H1 (cell line): Measurements from ENCODE around the gene ARHGAP26. TPM values are rescaled to one million over a fixed set of nuclear protein-coding genes. Genes with fewer than 3 reads are reported as not detected.

Experiments
- RNF2 ChIP-seq: fragments of 200-900, 300-1000 bp; sonication (generic); IDR thresholded peaks from 2 replicates; pipeline ENCODE4 v1.7.1; 2016; ENCODE audit warnings: borderline replicate concordance, low read depth, mild to moderate bottlenecking, antibody characterized with exemption, low read length; ENCODE audit not compliant: poor library complexity, severe bottlenecking; ENCODE audit errors: missing control alignments
- polyA plus RNA-seq, 7 experiments: library from polyadenylated mRNA; depleted of rRNA in 3 of 7; stranded (reverse) in 5 of 7; unstranded in 2 of 7; fragments of >200 nt in 5 of 7; fragments of 200-250 nt in 2 of 7; gene quantifications; 1 replicate in 5 of 7; 2 replicates in 1 of 7; 4 replicates in 1 of 7; pipeline versions ENCODE4 v1.2.1 to v1.2.3, GENCODE V29; 2011 to 2013; ENCODE audit warnings: missing spikeins in 2 of 7, mixed read lengths in 2 of 7
- total RNA-seq: library from RNA; stranded (reverse); fragmentation: NEBNext Ultra II Directional; extraction: Animal tissue kit (Norgen Biotek cat#: 25700); gene quantifications from 2 replicates; pipeline ENCODE4 v1.2.1, GENCODE V29; 2021

ARHGAP26 gene
- total and polyA plus RNA-seq, 2 of the 8 experiments (the other 6 are each of a cell fraction or from before 2014, with no cell fraction given): 7.1 to 24.8 TPM

DNA sequence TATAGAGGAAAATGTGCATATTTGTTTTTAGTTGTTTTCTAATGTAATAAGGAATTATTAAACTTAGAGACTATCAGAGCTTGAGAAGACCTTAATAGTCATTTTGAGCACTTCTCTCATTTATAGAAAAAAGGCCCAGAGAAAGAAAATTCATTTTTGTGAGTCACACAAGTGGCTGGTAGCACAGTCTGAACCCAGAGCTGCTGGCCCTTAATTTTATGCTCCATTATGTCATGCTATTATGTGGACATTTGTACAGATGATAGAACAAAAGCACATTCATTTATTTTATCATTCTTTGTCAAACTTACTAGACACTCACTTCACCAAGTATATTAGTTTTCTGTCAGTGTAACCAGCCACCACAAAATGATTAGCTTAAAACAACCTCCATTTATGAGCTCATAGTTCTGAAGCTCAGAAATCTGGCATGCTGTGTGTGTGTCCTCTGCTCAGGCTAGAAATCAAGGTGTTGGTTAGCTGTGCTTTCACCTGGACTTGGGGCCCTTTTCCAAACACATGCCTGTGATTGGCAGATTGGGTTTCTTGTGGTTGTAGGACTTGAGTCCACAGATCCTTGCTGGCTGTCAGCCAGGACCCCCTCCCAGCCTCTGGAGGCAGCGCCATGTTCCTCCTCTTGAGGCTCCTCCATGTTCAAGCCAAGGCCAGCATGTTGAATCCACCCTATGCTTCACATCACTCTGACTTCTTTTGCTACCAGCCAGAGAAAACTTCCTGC is 188.9 kb downstream of the ARHGAP26 start (continued):
- no peak for TF ChIP-seq RNF2
